Skeletal muscle tissue (tissue), 4 donors: Measurements from ENCODE around the gene STAG1. TPM values are rescaled to one million over a fixed set of nuclear protein-coding genes. Genes with fewer than 3 reads are reported as not detected.
A peak's percentile ranks its signal among the peaks of the same experiment; 100 is the strongest.
"Not testable (repeated sequence)": the region's sequence is repeated elsewhere in the genome, so short reads cannot be mapped to it uniquely, and the experiment has no call there.

Experiments
- H3K27ac ChIP-seq: one replicate; pipeline ENCODE4 v1.7.0; 2013; ENCODE audit warnings: mild to moderate bottlenecking, low read depth, low read length, inconsistent platforms
- H3K27me3 ChIP-seq, 3 donors: one replicate each; pipeline ENCODE4 v1.7.0; 2013; ENCODE audit warnings: low read length in 3 of 3; ENCODE audit not compliant: control insufficient read depth in 3 of 3, insufficient read depth in 3 of 3
- H3K36me3 ChIP-seq, 3 donors: one replicate each; pipeline ENCODE4 v1.7.0; 2013; ENCODE audit warnings: low read length in 3 of 3; ENCODE audit not compliant: control insufficient read depth in 3 of 3, insufficient read depth in 3 of 3
- H3K4me1 ChIP-seq, 3 donors: one replicate each; pipeline ENCODE4 v1.7.0; 2013; ENCODE audit warnings: low read length in 3 of 3, mild to moderate bottlenecking in 3 of 3; ENCODE audit not compliant: control insufficient read depth in 3 of 3, insufficient read depth in 3 of 3
- H3K4me3 ChIP-seq, 3 donors: one replicate each; pipeline ENCODE4 v1.7.0; 2013; ENCODE audit warnings: low read length in 3 of 3
- H3K9ac ChIP-seq, 3 donors: one replicate each; pipeline ENCODE4 v1.7.0; 2013; ENCODE audit warnings: low read length in 3 of 3, mild to moderate bottlenecking in 3 of 3, moderate library complexity in 2 of 3, low read depth in 1 of 3
- H3K9me3 ChIP-seq, 3 donors: one replicate each; pipeline ENCODE4 v1.7.0; 2013; ENCODE audit warnings: low read length in 3 of 3; ENCODE audit not compliant: control insufficient read depth in 3 of 3
- total RNA-seq: library from RNA; depleted of rRNA; stranded (reverse); fragments of >200 nt; gene quantifications from one replicate; pipeline ENCODE4 v1.2.3, GENCODE V29; 2014
- donor health status: Osteomylitis.

Gene STAG1
- total RNA-seq, 1 donor from 2014 or later, result 68.4 TPM

DNA sequence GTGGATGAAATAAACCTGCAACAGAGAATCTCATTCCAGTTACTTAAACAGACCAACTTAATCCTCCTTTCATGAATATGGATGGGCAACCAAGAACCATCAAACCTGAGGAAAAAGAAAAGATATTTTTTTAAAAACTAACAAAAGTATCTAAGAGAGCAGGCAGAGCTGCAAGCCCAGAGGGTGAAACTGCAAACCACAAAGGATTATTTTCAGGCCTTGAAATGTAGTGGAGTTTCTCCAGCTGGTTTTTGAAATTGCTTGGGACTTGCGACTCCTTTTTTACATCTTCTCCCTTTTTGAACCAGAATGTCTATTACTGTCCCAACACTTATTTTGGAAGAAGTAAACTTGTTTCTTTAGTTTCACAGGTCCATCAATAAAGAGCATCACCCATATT lies 87.4 kb downstream of the STAG1 start:
- Histone ChIP-seq H3K27me3 (no peaks in the 10 kb centered on the region), H3K4me1 (peaks cover 0 to 4% (median 0%) of the 10 kb centered on the region in 3 donors), H3K4me3 (no peak overlapping the region), H3K27ac (no peak overlapping the region), H3K9me3 (no peaks in the 10 kb centered on the region), H3K36me3 (no peaks in the 10 kb centered on the region), H3K9ac (peak overlapping the region in 1 of 3 donors; percentile 10)

- H3K4me1 ChIP-seq, result peaks cover 0 to 10% (median 0%) of the 10 kb centered on the region in 3 donors
- H3K4me3 ChIP-seq, result no peak overlapping the region
- no peaks in the 10 kb centered on the region for H3K9me3 ChIP-seq
- H3K27me3 ChIP-seq, result no peaks in the 10 kb centered on the region
- no peaks in the 10 kb centered on the region for H3K36me3 ChIP-seq
- no peak overlapping the region for H3K27ac ChIP-seq
- H3K9ac ChIP-seq, result no peak overlapping the region
Measured at GRCh38 chr3:136661282-136661681, 90.9 kb downstream of the STAG1 start.

- H3K9me3 ChIP-seq, result peaks cover 0 to 1% (median under 1%) of the 10 kb centered on the region in 3 donors
- H3K27ac ChIP-seq, result no peak overlapping the region
- no peak overlapping the region for H3K4me3 ChIP-seq
- H3K36me3 ChIP-seq, result no peaks in the 10 kb centered on the region
- peaks cover 0 to 8% (median 0%) of the 10 kb centered on the region in 3 donors for H3K4me1 ChIP-seq
- no peaks in the 10 kb centered on the region for H3K27me3 ChIP-seq
- H3K9ac ChIP-seq, result no peak overlapping the region
Measured at GRCh38 chr3:136658946-136659682, 93.1 kb downstream of the STAG1 start.

DNA sequence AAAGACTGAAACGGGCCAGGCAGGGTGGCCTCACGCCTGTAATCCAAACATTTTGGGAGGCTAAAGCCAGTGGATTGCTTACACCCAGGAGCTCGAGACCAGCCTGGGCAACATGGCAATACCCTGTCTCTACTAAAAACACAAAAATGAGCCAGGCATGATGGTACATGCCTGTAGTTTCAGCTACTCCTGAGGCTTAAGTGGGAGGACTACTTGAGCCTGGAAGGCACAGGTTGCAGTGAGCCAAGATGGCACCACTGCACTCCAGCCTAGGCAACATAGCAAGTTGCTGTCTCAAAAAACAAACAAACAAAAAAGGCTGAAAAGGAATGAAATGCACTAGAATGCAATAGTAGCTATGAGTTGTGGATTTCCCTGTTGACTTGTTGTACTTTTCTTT lies 94.7 kb downstream of the STAG1 start:
- H3K4me3 ChIP-seq, result no peak overlapping the region
- no peaks in the 10 kb centered on the region for H3K36me3 ChIP-seq
- peaks cover 0 to 8% (median 4%) of the 10 kb centered on the region in 3 donors for H3K9me3 ChIP-seq
- no peaks in the 10 kb centered on the region for H3K27me3 ChIP-seq
- H3K9ac ChIP-seq, result no peak overlapping the region
- H3K4me1 ChIP-seq, result peaks cover 0 to 6% (median 0%) of the 10 kb centered on the region in 3 donors
- no peak overlapping the region for H3K27ac ChIP-seq

GRCh38 chr3:136653628-136654027 lies 98.5 kb downstream of the STAG1 start:
- H3K4me3 ChIP-seq, result no peak overlapping the region
- no peak overlapping the region for H3K27ac ChIP-seq
- peaks cover 0 to 8% (median 4%) of the 10 kb centered on the region in 3 donors for H3K9me3 ChIP-seq
- H3K27me3 ChIP-seq, result no peaks in the 10 kb centered on the region
- no peak overlapping the region for H3K9ac ChIP-seq
- no peaks in the 10 kb centered on the region for H3K36me3 ChIP-seq
- no peaks in the 10 kb centered on the region for H3K4me1 ChIP-seq

- Histone ChIP-seq H3K9me3 (peaks cover 0 to 8% (median 4%) of the 10 kb centered on the region in 3 donors), H3K27ac (no peak overlapping the region)
Measured at GRCh38 chr3:136651581-136651980, 100.6 kb downstream of the STAG1 start.

GRCh38 chr3:136650461-136650860 lies 101.7 kb downstream of the STAG1 start:
- no peaks in the 10 kb centered on the region for H3K4me1 ChIP-seq
- H3K27me3 ChIP-seq, result no peaks in the 10 kb centered on the region
- no peak overlapping the region for H3K9ac ChIP-seq
- H3K4me3 ChIP-seq, result no peak overlapping the region
- no peaks in the 10 kb centered on the region for H3K36me3 ChIP-seq
- H3K27ac ChIP-seq, result no peak overlapping the region
- H3K9me3 ChIP-seq, result peaks cover 0 to 8% (median 4%) of the 10 kb centered on the region in 3 donors

More at GRCh38 chr3:136651581-136651980, 100.6 kb downstream of the STAG1 start:
- H3K4me1 ChIP-seq, result no peaks in the 10 kb centered on the region
- no peak overlapping the region for H3K4me3 ChIP-seq
- no peaks in the 10 kb centered on the region for H3K36me3 ChIP-seq
- no peak overlapping the region for H3K9ac ChIP-seq
- no peaks in the 10 kb centered on the region for H3K27me3 ChIP-seq

DNA sequence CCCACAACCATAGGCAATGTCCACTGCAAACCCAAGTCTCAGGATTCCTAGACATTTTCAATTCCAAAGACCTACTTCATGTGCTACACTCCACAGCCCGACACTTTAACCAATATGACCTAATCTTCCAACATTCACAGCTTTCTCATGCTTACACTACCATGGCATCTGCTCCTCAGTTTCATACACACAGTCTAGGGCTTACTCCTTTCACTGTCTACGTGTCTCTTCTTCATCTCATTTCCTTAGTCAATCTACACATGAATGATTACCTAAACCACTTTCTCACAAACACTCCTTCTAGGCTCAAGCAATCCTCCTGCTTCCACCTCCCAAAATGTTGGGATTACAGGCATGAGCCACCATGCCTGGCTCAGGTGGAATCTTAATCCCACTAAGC lies 106.3 kb downstream of the STAG1 start:
- Histone ChIP-seq H3K9me3 (no peaks in the 10 kb centered on the region), H3K27me3 (no peaks in the 10 kb centered on the region), H3K36me3 (no peaks in the 10 kb centered on the region), H3K4me3 (no peak overlapping the region), H3K4me1 (no peaks in the 10 kb centered on the region), H3K27ac (no peak overlapping the region), H3K9ac (no peak overlapping the region)

DNA sequence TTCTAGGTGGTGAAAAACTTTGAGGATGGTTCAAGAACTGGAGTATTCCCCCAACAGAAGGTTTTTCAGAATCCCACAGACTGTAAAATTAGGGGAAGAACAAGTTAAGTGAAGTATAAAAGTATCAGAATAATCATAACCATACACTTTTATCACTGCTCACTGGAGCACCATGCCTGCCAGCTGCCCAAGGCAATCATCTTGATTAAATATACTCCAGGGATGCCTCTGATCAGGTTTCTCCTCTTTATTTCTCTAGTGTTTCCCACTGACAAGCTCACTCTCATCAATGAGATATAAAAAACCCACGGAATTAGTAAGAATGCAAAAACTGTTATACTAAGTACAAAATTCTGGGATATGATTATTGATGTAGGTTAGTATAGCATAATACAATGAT lies 108.0 kb downstream of the STAG1 start:
- H3K36me3 ChIP-seq, result no peaks in the 10 kb centered on the region
- H3K9ac ChIP-seq, result no peak overlapping the region
- no peak overlapping the region for H3K4me3 ChIP-seq
- H3K27me3 ChIP-seq, result no peaks in the 10 kb centered on the region
- H3K4me1 ChIP-seq, result no peaks in the 10 kb centered on the region
- no peaks in the 10 kb centered on the region for H3K9me3 ChIP-seq
- H3K27ac ChIP-seq, result no peak overlapping the region

- H3K9me3 ChIP-seq, H3K36me3 ChIP-seq, H3K4me1 ChIP-seq, H3K4me3 ChIP-seq, H3K27ac ChIP-seq, H3K9ac ChIP-seq, H3K27me3 ChIP-seq: not testable (repeated sequence)
Measured at GRCh38 chr3:136643380-136643779, 108.8 kb downstream of the STAG1 start.
